ENCODE results near the gene RELN.

DNA sequence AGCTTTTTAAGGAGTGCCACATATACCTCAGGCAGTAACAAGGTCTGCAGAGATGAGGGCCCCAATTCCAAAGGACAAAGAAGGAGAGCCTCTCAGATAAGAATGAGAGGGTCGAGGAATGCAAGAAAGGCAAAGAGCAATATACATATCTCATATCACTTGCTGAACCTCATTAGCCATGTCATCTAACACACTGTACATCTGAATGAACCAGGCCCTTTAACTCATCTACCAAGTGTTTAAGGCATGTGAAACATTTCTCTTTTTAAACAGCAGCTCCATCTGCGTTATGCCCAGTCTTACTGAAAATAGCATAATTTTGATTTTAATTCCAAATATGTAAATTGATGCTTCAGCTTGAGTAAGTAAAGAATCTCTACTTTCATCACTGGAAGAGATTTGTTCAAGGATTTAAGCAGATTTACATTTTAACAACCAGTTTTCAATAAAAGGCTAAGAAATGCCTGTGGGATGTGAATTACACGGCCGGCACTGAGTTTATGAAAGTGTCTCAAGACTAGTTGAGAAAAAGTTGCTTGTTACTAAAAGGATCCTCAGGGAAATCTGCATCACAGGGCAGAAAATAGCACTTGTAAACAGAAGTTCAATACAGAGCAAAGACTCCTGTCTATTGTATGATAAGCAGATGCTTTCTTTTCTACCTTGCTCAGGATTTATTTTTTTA lies 419.7 kb downstream of the RELN start:
- TF ChIP-seq, protein P1, sequence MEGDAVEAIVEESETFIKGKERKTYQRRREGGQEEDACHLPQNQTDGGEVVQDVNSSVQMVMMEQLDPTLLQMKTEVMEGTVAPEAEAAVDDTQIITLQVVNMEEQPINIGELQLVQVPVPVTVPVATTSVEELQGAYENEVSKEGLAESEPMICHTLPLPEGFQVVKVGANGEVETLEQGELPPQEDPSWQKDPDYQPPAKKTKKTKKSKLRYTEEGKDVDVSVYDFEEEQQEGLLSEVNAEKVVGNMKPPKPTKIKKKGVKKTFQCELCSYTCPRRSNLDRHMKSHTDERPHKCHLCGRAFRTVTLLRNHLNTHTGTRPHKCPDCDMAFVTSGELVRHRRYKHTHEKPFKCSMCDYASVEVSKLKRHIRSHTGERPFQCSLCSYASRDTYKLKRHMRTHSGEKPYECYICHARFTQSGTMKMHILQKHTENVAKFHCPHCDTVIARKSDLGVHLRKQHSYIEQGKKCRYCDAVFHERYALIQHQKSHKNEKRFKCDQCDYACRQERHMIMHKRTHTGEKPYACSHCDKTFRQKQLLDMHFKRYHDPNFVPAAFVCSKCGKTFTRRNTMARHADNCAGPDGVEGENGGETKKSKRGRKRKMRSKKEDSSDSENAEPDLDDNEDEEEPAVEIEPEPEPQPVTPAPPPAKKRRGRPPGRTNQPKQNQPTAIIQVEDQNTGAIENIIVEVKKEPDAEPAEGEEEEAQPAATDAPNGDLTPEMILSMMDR (conservative IDR thresholded peaks at IDR 0.05 in 1 of 2, IDR thresholded peaks at IDR 0.05 in 1 of 2; ENCODE audit: low read depth in 1 of 2, low read length in 2 of 2), result no peak
- TF ChIP-seq EZH2 (IDR thresholded peaks at IDR 0.05; ENCODE audit: low read length, missing control alignments), result no peak

Measured in fibroblast of lung (primary cell).